GM21619 (cell line): ENCODE measurements around the gene LRFN2.

Experiments used
- ATAC-seq: cut with Tn5 transposase; IDR thresholded peaks from one replicate; pipeline ENCODE4 v1.9.1; 2021; ENCODE audit not compliant: unreplicated experiment

Gene LRFN2

GRCh38 chr6:40386200-40386599 lies 201.0 kb downstream of the LRFN2 start:
- no peak for ATAC-seq

- ATAC-seq: no peak
Measured at GRCh38 chr6:40383348-40384115, 203.6 kb downstream of the LRFN2 start.

GRCh38 chr6:40380271-40380670 lies 206.9 kb downstream of the LRFN2 start:
- no peak for ATAC-seq

GRCh38 chr6:40379811-40380210 lies 207.4 kb downstream of the LRFN2 start:
- no peak for ATAC-seq

GRCh38 chr6:40378725-40379074 lies 208.5 kb downstream of the LRFN2 start:
- no peak for ATAC-seq

GRCh38 chr6:40378071-40378724 lies 209.0 kb downstream of the LRFN2 start:
- no peak for ATAC-seq

GRCh38 chr6:40377173-40377806 lies 209.9 kb downstream of the LRFN2 start:
- no peak for ATAC-seq

- no peak for ATAC-seq
Measured at GRCh38 chr6:40376113-40376650, 211.0 kb downstream of the LRFN2 start.

GRCh38 chr6:40373267-40373666 lies 213.9 kb downstream of the LRFN2 start:
- no peak for ATAC-seq

- no peak for ATAC-seq
Measured at GRCh38 chr6:40371621-40372020, 215.5 kb downstream of the LRFN2 start.

- ATAC-seq: no peak
Measured at GRCh38 chr6:40371095-40371494, 216.1 kb downstream of the LRFN2 start.

- no peak for ATAC-seq
Measured at GRCh38 chr6:40369891-40370290, 217.3 kb downstream of the LRFN2 start.

- ATAC-seq: no peak
Measured at GRCh38 chr6:40369042-40369441, 218.1 kb downstream of the LRFN2 start.

- ATAC-seq: no peak
Measured at GRCh38 chr6:40362859-40363258, 224.3 kb downstream of the LRFN2 start.

- no peak for ATAC-seq
Measured at GRCh38 chr6:40359808-40360207, 227.4 kb downstream of the LRFN2 start.

GRCh38 chr6:40358473-40359460 lies 228.4 kb downstream of the LRFN2 start:
- no peak for ATAC-seq

- ATAC-seq: no peak
Measured at GRCh38 chr6:40356242-40356910, 230.8 kb downstream of the LRFN2 start.

GRCh38 chr6:40355532-40355931 lies 231.6 kb downstream of the LRFN2 start:
- no peak for ATAC-seq

GRCh38 chr6:40355066-40355465 lies 232.1 kb downstream of the LRFN2 start:
- no peak for ATAC-seq

- no peak for ATAC-seq
Measured at GRCh38 chr6:40353967-40354452, 233.2 kb downstream of the LRFN2 start.
